Effector memory CD8-positive, alpha-beta T cell (primary cell): Measurements from ENCODE around the gene BTBD6.

Experiments
- ATAC-seq: fragments of 150-1000 bp; cut with Tn5 transposase; replicated peaks from 2 replicates; pipeline ENCODE4 v1.10.0; 2021; ENCODE audit warnings: mild to moderate bottlenecking, moderate library complexity
- DNase-seq, 3 experiments: peaks; one replicate each; pipeline ENCODE4 v3.0.0; 2021
- H3K27ac Mint-ChIP-seq, 2 donors: one replicate each; pipeline ENCODE4 v1.8.0; 2022; ENCODE audit warnings: mild to moderate bottlenecking in 2 of 2, mixed read lengths in 2 of 2, moderate library complexity in 2 of 2
- H3K27me3 Mint-ChIP-seq, 2 donors: one replicate each; pipeline ENCODE4 v1.8.0; 2022; ENCODE audit warnings: mixed read lengths in 2 of 2
- H3K36me3 Mint-ChIP-seq: one replicate; pipeline ENCODE4 v1.8.0; 2022; ENCODE audit warnings: mild to moderate bottlenecking, moderate library complexity, mixed read lengths; ENCODE audit not compliant: insufficient read depth
- H3K4me1 Mint-ChIP-seq, 2 donors: one replicate each; pipeline ENCODE4 v1.8.0; 2022; ENCODE audit warnings: low read depth in 2 of 2, mixed read lengths in 2 of 2
- H3K4me3 Mint-ChIP-seq, 2 donors: one replicate each; pipeline ENCODE4 v1.8.0; 2022; ENCODE audit warnings: mild to moderate bottlenecking in 2 of 2, mixed read lengths in 2 of 2, moderate library complexity in 2 of 2
- H3K9me3 Mint-ChIP-seq, 2 donors: one replicate each; pipeline ENCODE4 v1.8.0; 2022; ENCODE audit warnings: mixed read lengths in 2 of 2
- total RNA-seq, 9 experiments: gene quantifications; one replicate each; lab custom pipeline; 2026; lab: John Stamatoyannopoulos, UW

BTBD6 gene
- total RNA-seq = 43.6 to 90.8 (median 53.1) reads per million in 9 experiments

GRCh38 chr14:105248368-105249181, at the start of gene BTBD6:
Gene BTBD6 (plus strand): TSS chr14:105248533. CDS start chr14:105248712, 179 bp downstream.
- peak; percentile 90 for ATAC-seq

GRCh38 chr14:105198588-105198987, 49.7 kb upstream of the BTBD6 start:
- no peak for ATAC-seq
- no peak overlapping the region for H3K27ac Mint-ChIP-seq
- no peak overlapping the region for H3K4me3 Mint-ChIP-seq
- H3K27me3 Mint-ChIP-seq = peaks cover 48 to 65% of the 10 kb centered on the region in 2 donors
- no peak for DNase-seq
- H3K36me3 Mint-ChIP-seq = peaks cover 13% of the 10 kb centered on the region
- no peaks in the 10 kb centered on the region for H3K9me3 Mint-ChIP-seq
- H3K4me1 Mint-ChIP-seq = peaks cover 13 to 27% of the 10 kb centered on the region in 2 donors

More at GRCh38 chr14:105248368-105249181, at the start of gene BTBD6:
- peak within 1 kb of the TSS; percentile 80 to 83 for H3K4me3 Mint-ChIP-seq
- H3K9me3 Mint-ChIP-seq = no peaks in the 10 kb centered on the region
- peaks cover 24 to 30% of the 10 kb centered on the region in 2 donors for H3K4me1 Mint-ChIP-seq
- no peaks in the 10 kb centered on the region for H3K27me3 Mint-ChIP-seq
- DNase-seq = peak; percentile 84 to 88 (median 88)
- peaks cover 28% of the 10 kb centered on the region for H3K36me3 Mint-ChIP-seq
- H3K27ac Mint-ChIP-seq = peak within 1 kb of the TSS; percentile 62 to 74

- Mint-ChIP-seq H3K9me3 (no peaks in the 10 kb centered on the region), H3K4me3 (no peak overlapping the region), H3K27me3 (peaks cover 46 to 60% of the 10 kb centered on the region in 2 donors), H3K27ac (no peak overlapping the region), H3K4me1 (peaks cover 11 to 28% of the 10 kb centered on the region in 2 donors), H3K36me3 (peaks cover 11% of the 10 kb centered on the region)
- DNase-seq (no peak), ATAC-seq (no peak)
Measured at GRCh38 chr14:105199093-105199492, 49.2 kb upstream of the BTBD6 start.

GRCh38 chr14:105200074-105200473, 48.3 kb upstream of the BTBD6 start:
- ATAC-seq (no peak), DNase-seq (no peak)
- Mint-ChIP-seq H3K36me3 (peaks cover 13% of the 10 kb centered on the region), H3K9me3 (no peaks in the 10 kb centered on the region), H3K4me3 (no peak overlapping the region), H3K27ac (no peak overlapping the region), H3K27me3 (peaks cover 39 to 51% of the 10 kb centered on the region in 2 donors), H3K4me1 (peaks cover 6 to 23% of the 10 kb centered on the region in 2 donors)

- Mint-ChIP-seq H3K4me3 (peak overlapping the region in 1 of 2 donors; percentile 12), H3K27me3 (peaks cover 38 to 46% of the 10 kb centered on the region in 2 donors), H3K9me3 (no peaks in the 10 kb centered on the region), H3K27ac (no peak overlapping the region), H3K4me1 (peaks cover 3 to 19% of the 10 kb centered on the region in 2 donors), H3K36me3 (peaks cover 18% of the 10 kb centered on the region)
- DNase-seq (no peak), ATAC-seq (no peak)
Measured at GRCh38 chr14:105200641-105201040, 47.7 kb upstream of the BTBD6 start.

- H3K4me1 Mint-ChIP-seq = peaks cover 0 to 15% of the 10 kb centered on the region in 2 donors
- DNase-seq (no peak), ATAC-seq (no peak)
- H3K27me3 Mint-ChIP-seq = peaks cover 34 to 39% of the 10 kb centered on the region in 2 donors
- no peak overlapping the region for H3K4me3 Mint-ChIP-seq
- peaks cover 21% of the 10 kb centered on the region for H3K36me3 Mint-ChIP-seq
- peak overlapping the region in 1 of 2 donors; percentile 10 for H3K27ac Mint-ChIP-seq
- H3K9me3 Mint-ChIP-seq = no peaks in the 10 kb centered on the region
Measured at GRCh38 chr14:105201156-105201924, 47.0 kb upstream of the BTBD6 start.

GRCh38 chr14:105201925-105202513, 46.3 kb upstream of the BTBD6 start:
- no peak for DNase-seq
- Mint-ChIP-seq H3K36me3 (peaks cover 21% of the 10 kb centered on the region), H3K27ac (peak overlapping the region in 1 of 2 donors; percentile 10), H3K4me1 (peaks cover 0 to 17% of the 10 kb centered on the region in 2 donors), H3K27me3 (peaks cover 34 to 39% of the 10 kb centered on the region in 2 donors), H3K4me3 (no peak overlapping the region), H3K9me3 (no peaks in the 10 kb centered on the region)
- ATAC-seq = peak; percentile 37

- H3K36me3 Mint-ChIP-seq = peaks cover 21% of the 10 kb centered on the region
- ATAC-seq (peak; percentile 67), DNase-seq (peak; percentile 54 to 62 (median 61))
- peaks cover 0 to 17% of the 10 kb centered on the region in 2 donors for H3K4me1 Mint-ChIP-seq
- H3K27me3 Mint-ChIP-seq = peaks cover 27 to 30% of the 10 kb centered on the region in 2 donors
- H3K4me3 Mint-ChIP-seq = no peak overlapping the region
- H3K27ac Mint-ChIP-seq = no peak overlapping the region
- no peaks in the 10 kb centered on the region for H3K9me3 Mint-ChIP-seq
Measured at GRCh38 chr14:105203057-105203531, 45.2 kb upstream of the BTBD6 start.

- no peak for DNase-seq
- peaks cover 24% of the 10 kb centered on the region for H3K36me3 Mint-ChIP-seq
- H3K4me3 Mint-ChIP-seq = no peak overlapping the region
- peaks cover 0 to 17% of the 10 kb centered on the region in 2 donors for H3K4me1 Mint-ChIP-seq
- no peak for ATAC-seq
- H3K9me3 Mint-ChIP-seq = no peaks in the 10 kb centered on the region
- peaks cover 22 to 24% of the 10 kb centered on the region in 2 donors for H3K27me3 Mint-ChIP-seq
- H3K27ac Mint-ChIP-seq = no peak overlapping the region
Measured at GRCh38 chr14:105203701-105204100, 44.6 kb upstream of the BTBD6 start.

- peak overlapping the region in 1 of 2 donors; percentile 23 for H3K27ac Mint-ChIP-seq
- no peaks in the 10 kb centered on the region for H3K9me3 Mint-ChIP-seq
- no peak for ATAC-seq
- H3K27me3 Mint-ChIP-seq = peaks cover 15 to 17% of the 10 kb centered on the region in 2 donors
- no peak overlapping the region for H3K4me3 Mint-ChIP-seq
- peaks cover 24% of the 10 kb centered on the region for H3K36me3 Mint-ChIP-seq
- H3K4me1 Mint-ChIP-seq = peaks cover 0 to 13% of the 10 kb centered on the region in 2 donors
- DNase-seq = no peak
Measured at GRCh38 chr14:105204206-105204930, 44.0 kb upstream of the BTBD6 start.

- DNase-seq = no peak
- H3K9me3 Mint-ChIP-seq = no peaks in the 10 kb centered on the region
- peaks cover 0 to 11% of the 10 kb centered on the region in 2 donors for H3K4me1 Mint-ChIP-seq
- no peak overlapping the region for H3K4me3 Mint-ChIP-seq
- peaks cover 20% of the 10 kb centered on the region for H3K36me3 Mint-ChIP-seq
- H3K27ac Mint-ChIP-seq = peak overlapping the region in 1 of 2 donors; percentile 23
- peaks cover 8 to 9% of the 10 kb centered on the region in 2 donors for H3K27me3 Mint-ChIP-seq
- no peak for ATAC-seq
Measured at GRCh38 chr14:105204931-105205672, 43.2 kb upstream of the BTBD6 start.

- Mint-ChIP-seq H3K4me3 (no peak overlapping the region), H3K9me3 (no peaks in the 10 kb centered on the region), H3K27me3 (peaks cover 1 to 3% of the 10 kb centered on the region in 2 donors), H3K27ac (peak overlapping the region in 1 of 2 donors; percentile 35), H3K4me1 (peaks cover 0 to 11% of the 10 kb centered on the region in 2 donors), H3K36me3 (peaks cover 21% of the 10 kb centered on the region)
- DNase-seq = no peak
- no peak for ATAC-seq
Measured at GRCh38 chr14:105205673-105206208, 42.6 kb upstream of the BTBD6 start.
